ENCODE measurements around the gene RRP9. TPM values are rescaled to one million over a fixed set of nuclear protein-coding genes. Genes with fewer than 3 reads are reported as not detected.

Gene RRP9
- total RNA-seq, 1 donor from 2014 or later, result 15.4 TPM

DNA sequence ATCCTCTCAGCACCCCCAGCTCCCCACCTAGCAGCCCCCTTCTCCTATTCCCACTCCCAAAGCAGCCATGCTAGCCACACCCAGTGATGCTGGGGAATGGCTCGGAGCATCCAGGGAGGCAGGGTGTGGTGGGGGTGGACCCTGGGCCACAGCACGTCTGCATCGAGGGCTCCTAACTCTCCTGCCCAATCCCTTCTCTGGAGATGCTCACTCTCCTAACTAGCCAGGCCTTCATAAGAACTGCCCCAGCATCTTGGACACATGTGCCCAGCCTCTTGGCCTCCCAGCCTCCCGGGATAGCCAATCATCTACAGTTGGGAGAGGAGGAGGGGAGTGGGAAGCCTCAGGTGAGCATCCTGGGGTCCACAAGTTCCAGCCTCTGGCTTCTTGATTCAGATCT is 22.8 kb upstream of the RRP9 start:
- peak overlapping the region; percentile 48 to 92 for H3K27ac ChIP-seq
- H3K4me3 ChIP-seq, result no peak overlapping the region
- no peaks in the 10 kb centered on the region for H3K27me3 ChIP-seq
- DNase-seq (ENCODE audit: low spot score in 2 of 2), result no peak
- H3K9me3 ChIP-seq, result no peaks in the 10 kb centered on the region
- TF ChIP-seq, protein P1, sequence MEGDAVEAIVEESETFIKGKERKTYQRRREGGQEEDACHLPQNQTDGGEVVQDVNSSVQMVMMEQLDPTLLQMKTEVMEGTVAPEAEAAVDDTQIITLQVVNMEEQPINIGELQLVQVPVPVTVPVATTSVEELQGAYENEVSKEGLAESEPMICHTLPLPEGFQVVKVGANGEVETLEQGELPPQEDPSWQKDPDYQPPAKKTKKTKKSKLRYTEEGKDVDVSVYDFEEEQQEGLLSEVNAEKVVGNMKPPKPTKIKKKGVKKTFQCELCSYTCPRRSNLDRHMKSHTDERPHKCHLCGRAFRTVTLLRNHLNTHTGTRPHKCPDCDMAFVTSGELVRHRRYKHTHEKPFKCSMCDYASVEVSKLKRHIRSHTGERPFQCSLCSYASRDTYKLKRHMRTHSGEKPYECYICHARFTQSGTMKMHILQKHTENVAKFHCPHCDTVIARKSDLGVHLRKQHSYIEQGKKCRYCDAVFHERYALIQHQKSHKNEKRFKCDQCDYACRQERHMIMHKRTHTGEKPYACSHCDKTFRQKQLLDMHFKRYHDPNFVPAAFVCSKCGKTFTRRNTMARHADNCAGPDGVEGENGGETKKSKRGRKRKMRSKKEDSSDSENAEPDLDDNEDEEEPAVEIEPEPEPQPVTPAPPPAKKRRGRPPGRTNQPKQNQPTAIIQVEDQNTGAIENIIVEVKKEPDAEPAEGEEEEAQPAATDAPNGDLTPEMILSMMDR (IDR thresholded peaks at IDR 0.05), result no peak
- H3K36me3 ChIP-seq, result peaks cover 13 to 20% of the 10 kb centered on the region in 2 donors
- intact Hi-C loops (cut with DNase I), result loop anchor here (10.0 kb wide), 1 partner anchor 1350 kb away; the partner anchor contains the start of genes CISH and MAPKAPK3
- H3K4me1 ChIP-seq, result peaks cover 8 to 35% of the 10 kb centered on the region in 2 donors

DNA sequence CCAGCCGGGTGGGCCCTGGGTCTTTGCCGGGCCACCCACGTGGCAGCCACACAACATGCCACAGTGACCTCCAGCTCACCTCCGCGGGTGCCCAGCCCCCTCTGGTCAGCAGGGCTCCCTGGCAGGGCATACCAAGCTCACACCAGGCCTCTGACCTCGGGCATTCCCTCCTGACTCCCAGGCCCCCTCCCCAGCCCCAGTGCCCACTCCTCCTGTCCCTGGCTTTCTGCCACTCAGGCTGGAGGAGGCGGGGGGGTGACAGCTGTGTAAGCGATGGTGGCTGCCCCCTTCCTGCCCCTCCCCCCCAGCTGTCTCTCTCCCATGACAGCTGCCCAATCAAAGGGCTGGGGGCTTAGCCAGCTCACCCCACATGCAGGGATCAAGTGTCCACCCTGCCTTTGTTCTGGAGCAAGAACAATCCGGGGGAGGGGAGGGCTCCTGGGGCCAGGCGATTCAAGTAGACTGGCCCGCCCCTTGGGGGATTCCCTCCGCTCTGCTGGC is 22.3 kb upstream of the RRP9 start:
- Histone ChIP-seq H3K36me3 (peaks cover 18 to 25% of the 10 kb centered on the region in 2 donors), H3K4me3 (no peak overlapping the region), H3K9me3 (no peaks in the 10 kb centered on the region), H3K4me1 (peaks cover 8 to 35% of the 10 kb centered on the region in 2 donors), H3K27me3 (no peaks in the 10 kb centered on the region), H3K27ac (peak overlapping the region; percentile 34 to 48)
- intact Hi-C loops (cut with DNase I), result loop anchor here (10.0 kb wide), 1 partner anchor 1349 kb away; the partner anchor contains the start of genes CISH and MAPKAPK3
- TF ChIP-seq, protein P1 (IDR thresholded peaks at IDR 0.05), result no peak
- DNase-seq (ENCODE audit: low spot score in 2 of 2), result no peak

DNA sequence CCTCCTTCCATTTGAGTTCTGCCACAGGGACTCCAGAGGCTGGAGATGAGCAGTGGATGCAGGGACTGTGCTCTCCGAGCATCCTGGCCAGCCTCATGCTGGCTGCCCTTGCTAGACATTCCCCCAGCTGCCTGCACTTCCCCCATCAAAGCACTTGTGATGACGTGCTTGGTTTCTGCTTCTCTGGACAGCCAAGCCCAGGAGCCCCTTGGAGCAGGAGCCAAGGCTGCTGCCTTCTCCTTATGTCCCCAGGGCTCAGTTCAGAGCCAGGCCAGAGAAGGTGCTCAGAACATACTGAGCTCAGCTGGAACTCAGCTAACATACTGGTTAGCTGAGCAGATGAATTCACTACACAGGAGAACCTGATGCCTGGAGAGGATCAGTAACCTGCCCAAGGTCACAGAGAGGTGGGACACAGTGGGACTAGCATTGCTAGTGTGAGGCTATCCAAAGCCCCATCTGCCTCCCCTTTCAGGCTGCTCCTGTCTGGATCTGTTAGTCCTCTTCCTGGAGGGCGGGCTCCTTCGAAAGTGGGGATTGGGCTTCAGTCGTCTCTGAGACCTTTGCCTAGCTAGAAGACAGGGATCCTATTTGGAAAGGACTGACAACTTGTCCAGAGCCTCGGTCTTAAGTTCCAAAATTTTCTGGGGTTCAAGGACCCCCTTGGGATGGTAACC is 21.3 kb upstream of the RRP9 start:
- H3K27ac ChIP-seq, result peak overlapping the region; percentile 17 to 48
- intact Hi-C loops (cut with DNase I), result loop anchor here (10.0 kb wide), 1 partner anchor 1348 kb away; the partner anchor contains the start of genes CISH and MAPKAPK3
- peaks cover 26 to 34% of the 10 kb centered on the region in 2 donors for H3K36me3 ChIP-seq
- DNase-seq (ENCODE audit: low spot score in 2 of 2), result no peak
- no peaks in the 10 kb centered on the region for H3K27me3 ChIP-seq
- H3K4me1 ChIP-seq, result peaks cover 8 to 30% of the 10 kb centered on the region in 2 donors
- no peak overlapping the region for H3K4me3 ChIP-seq
- H3K9me3 ChIP-seq, result no peaks in the 10 kb centered on the region
- TF ChIP-seq, protein P1 (IDR thresholded peaks at IDR 0.05), result no peak

DNA sequence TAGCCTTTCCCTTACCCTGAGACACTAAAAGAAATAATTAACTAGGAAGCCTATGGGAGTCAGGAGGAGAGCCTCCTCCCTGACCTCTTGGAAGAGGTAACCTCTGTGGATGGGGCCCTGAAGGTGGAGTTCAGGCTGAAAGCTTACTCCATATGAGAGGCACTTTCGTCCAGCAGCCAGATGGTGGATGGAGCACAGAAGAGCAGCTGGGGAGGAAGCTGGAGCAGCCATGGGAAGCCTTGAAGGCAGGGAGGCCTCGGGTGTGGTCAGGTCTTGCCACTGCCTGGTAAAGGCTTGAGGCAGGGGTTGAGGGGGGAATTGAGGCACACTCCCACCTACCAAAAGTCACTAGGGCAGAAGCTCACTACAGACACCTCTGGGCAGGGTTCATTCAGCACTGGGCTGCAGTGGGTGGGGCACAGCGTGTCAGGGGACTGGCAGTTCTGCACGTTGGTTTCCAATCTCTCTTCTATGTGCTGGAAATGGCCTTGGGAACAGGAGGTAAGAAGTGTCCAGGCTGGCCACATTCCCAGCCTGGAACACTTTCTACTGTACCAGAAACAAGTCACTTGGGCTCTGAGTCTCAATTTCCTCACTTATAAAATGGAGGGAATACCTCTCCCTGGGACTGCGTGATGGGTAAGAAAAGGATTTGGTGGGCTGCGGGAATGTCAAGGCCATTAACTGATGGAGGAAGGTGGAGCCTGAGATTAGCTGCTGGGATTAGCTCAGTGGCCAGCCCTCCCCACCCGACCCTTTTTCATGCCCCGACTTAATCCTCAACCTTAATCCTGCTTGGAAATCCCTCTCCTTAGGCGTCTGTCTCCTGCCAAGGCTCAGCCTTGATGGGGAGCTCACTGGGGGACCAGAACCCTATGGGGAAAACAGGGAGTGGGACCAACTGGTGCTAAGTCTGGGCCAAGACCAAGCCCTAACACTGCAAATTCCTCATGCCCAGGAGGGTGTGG is 20.2 kb upstream of the RRP9 start:
- TF ChIP-seq, protein P1 (IDR thresholded peaks at IDR 0.05), result no peak
- Histone ChIP-seq H3K27ac (no peak overlapping the region), H3K4me1 (peaks cover 8 to 30% of the 10 kb centered on the region in 2 donors), H3K36me3 (peaks cover 29 to 39% of the 10 kb centered on the region in 2 donors), H3K9me3 (no peaks in the 10 kb centered on the region), H3K27me3 (no peaks in the 10 kb centered on the region), H3K4me3 (no peak overlapping the region)
- no peak for DNase-seq (ENCODE audit: low spot score in 2 of 2)
- intact Hi-C loops (cut with DNase I), result loop anchor here (10.0 kb wide), 1 partner anchor 1347 kb away; the partner anchor contains the start of genes CISH and MAPKAPK3

DNA sequence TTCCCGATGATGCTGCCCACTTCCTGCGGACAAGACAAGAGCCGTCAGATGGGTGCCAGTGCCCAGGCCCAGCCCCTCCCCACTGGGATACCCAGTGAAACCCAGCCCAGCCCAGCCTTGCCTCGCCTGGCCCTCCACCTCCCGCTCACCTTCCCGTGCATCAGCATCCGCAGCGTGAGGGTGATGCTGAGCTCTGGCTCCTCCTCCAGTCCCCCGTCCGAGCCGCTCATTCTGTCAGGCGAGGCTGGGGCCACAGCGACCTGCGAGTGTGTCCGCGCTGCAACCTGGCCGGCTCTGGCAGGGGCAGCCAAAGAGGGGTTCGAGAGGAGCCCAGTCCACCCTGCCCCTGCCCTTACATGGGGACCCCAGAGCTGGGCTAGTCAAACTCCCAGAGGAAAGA is 19.3 kb upstream of the RRP9 start:
- Histone ChIP-seq H3K4me3 (no peak overlapping the region), H3K36me3 (peaks cover 29 to 39% of the 10 kb centered on the region in 2 donors), H3K27me3 (no peaks in the 10 kb centered on the region), H3K4me1 (peaks cover 11 to 31% of the 10 kb centered on the region in 2 donors), H3K9me3 (no peaks in the 10 kb centered on the region), H3K27ac (no peak overlapping the region)
- intact Hi-C loops (cut with DNase I), result loop anchor here (10.0 kb wide), 1 partner anchor 1346 kb away; the partner anchor contains the start of genes CISH and MAPKAPK3
- no peak for DNase-seq (ENCODE audit: low spot score in 2 of 2)
- TF ChIP-seq, protein P1 (IDR thresholded peaks at IDR 0.05), result no peak
